ENCODE results near the gene SLC4A4. TPM values are rescaled to one million over a fixed set of nuclear protein-coding genes. Genes with fewer than 3 reads are reported as not detected.

Gene SLC4A4
- total RNA-seq, 2 experiments from 2014 or later: 0.08 to 0.14 TPM

DNA sequence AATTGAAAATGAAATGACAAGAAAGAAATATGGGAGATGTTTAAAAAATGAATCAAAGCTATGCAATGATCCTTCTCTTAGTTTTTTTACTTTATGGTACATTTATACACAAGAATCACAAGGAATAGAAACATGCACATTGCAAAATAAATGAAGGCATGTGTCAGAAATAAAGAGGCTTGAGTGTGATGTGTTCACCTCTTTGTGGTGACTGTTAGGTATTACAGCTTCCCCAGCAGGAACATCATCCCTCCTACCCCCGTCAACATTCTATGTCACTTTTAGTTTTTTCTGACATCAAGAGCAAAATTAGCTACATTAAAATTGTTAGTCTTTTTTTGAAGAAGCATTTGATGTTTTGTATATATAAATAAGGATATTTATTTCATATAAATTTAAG lies 214.8 kb downstream of the SLC4A4 start:
- DNase-seq (peak in 1 of 14 experiments; percentile 3), ATAC-seq (ENCODE audit: poor library complexity) (no peak)
- Histone ChIP-seq H3K9me3 (ENCODE audit: control insufficient read depth in 1 of 2, insufficient read depth in 1 of 2, low read length in 2 of 2) (no peaks in the 10 kb centered on the region), H3K4me1 (ENCODE audit: insufficient read depth, low read length) (no peaks in the 10 kb centered on the region), H3K27me3 (ENCODE audit: control insufficient read depth in 1 of 2, insufficient read depth in 2 of 2, low read length in 2 of 2) (no peaks in the 10 kb centered on the region), H3K36me3 (ENCODE audit: insufficient read depth, low read length) (no peaks in the 10 kb centered on the region), H3K27ac (ENCODE audit: low read depth in 1 of 2, low read length in 2 of 2) (no peak overlapping the region), H3K4me3 (ENCODE audit: low read length) (no peak overlapping the region)
- no peak overlapping the region for H3K4me3 Mint-ChIP-seq
- intact Hi-C loops (cut with DNase I, micrococcal nuclease): no loop called here
- no peaks in the 10 kb centered on the region for H3K27me3 Mint-ChIP-seq
- no peaks in the 10 kb centered on the region for H3K9me3 Mint-ChIP-seq
- no peaks in the 10 kb centered on the region for H3K36me3 Mint-ChIP-seq (ENCODE audit: low read depth)
- POLR2A ChIA-PET: no interaction called here
- CTCF ChIA-PET: no interaction called here
- no peak overlapping the region for H3K27ac Mint-ChIP-seq
- TF ChIP-seq CTCF (IDR thresholded peaks at IDR 0.05): no peak
- no peaks in the 10 kb centered on the region for H3K4me1 Mint-ChIP-seq (ENCODE audit: low read depth)

DNA sequence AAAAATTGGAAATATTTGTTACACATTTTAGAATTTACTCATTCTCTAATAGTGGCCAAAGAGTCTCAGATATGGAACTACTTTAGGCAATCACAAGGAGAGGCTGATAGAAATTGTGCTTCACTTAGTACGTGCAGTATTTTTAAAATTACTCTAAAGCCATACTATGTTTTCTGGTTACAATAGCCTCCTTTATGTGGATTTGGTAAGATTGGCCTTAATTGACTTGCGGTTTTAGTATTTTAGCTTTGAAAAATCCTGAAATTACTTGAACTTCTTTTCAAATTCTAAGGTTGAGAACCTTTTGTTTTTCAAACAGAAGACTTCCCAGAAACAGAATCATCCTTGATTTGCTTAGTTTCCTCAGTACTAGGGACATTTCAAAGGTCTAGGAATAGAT lies 215.2 kb downstream of the SLC4A4 start:
- no peak overlapping the region for H3K4me3 ChIP-seq (ENCODE audit: low read length)
- DNase-seq (no peak), ATAC-seq (ENCODE audit: poor library complexity) (no peak)
- POLR2A ChIA-PET: no interaction called here
- H3K27ac Mint-ChIP-seq: no peak overlapping the region
- no peaks in the 10 kb centered on the region for H3K9me3 Mint-ChIP-seq
- no peaks in the 10 kb centered on the region for H3K9me3 ChIP-seq (ENCODE audit: control insufficient read depth in 1 of 2, insufficient read depth in 1 of 2, low read length in 2 of 2)
- intact Hi-C loops (cut with DNase I, micrococcal nuclease): no loop called here
- no peak for TF ChIP-seq CTCF (IDR thresholded peaks at IDR 0.05)
- no peaks in the 10 kb centered on the region for H3K27me3 Mint-ChIP-seq
- no peaks in the 10 kb centered on the region for H3K36me3 ChIP-seq (ENCODE audit: insufficient read depth, low read length)
- H3K4me3 Mint-ChIP-seq: no peak overlapping the region
- no peaks in the 10 kb centered on the region for H3K4me1 ChIP-seq (ENCODE audit: insufficient read depth, low read length)
- no peak overlapping the region for H3K27ac ChIP-seq (ENCODE audit: low read depth in 1 of 2, low read length in 2 of 2)
- no peaks in the 10 kb centered on the region for H3K4me1 Mint-ChIP-seq (ENCODE audit: low read depth)
- CTCF ChIA-PET: no interaction called here
- H3K36me3 Mint-ChIP-seq (ENCODE audit: low read depth): no peaks in the 10 kb centered on the region
- no peaks in the 10 kb centered on the region for H3K27me3 ChIP-seq (ENCODE audit: control insufficient read depth in 1 of 2, insufficient read depth in 2 of 2, low read length in 2 of 2)

DNA sequence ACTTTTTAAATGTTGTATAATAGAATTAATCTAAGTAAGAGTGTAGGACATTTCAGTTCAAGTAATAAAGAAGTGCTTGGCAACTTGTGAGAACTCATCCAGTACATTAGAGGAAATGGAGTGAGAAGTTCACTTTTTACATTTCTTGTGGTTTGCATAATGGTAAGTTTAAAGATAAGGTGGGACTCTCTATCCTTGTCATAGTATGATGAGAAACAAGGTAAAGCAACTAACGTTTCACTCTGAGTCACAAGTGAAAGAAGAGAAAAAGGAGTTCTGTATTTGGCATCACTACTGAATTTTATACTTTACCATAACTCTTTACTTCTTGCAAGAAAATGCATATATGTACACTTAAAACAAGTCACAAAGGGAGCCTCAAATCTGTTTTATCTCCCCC lies 219.4 kb downstream of the SLC4A4 start:
- Histone ChIP-seq H3K27ac (ENCODE audit: low read depth in 1 of 2, low read length in 2 of 2) (no peak overlapping the region), H3K36me3 (ENCODE audit: insufficient read depth, low read length) (no peaks in the 10 kb centered on the region), H3K4me3 (ENCODE audit: low read length) (no peak overlapping the region), H3K4me1 (ENCODE audit: insufficient read depth, low read length) (no peaks in the 10 kb centered on the region), H3K27me3 (ENCODE audit: control insufficient read depth in 1 of 2, insufficient read depth in 2 of 2, low read length in 2 of 2) (no peaks in the 10 kb centered on the region), H3K9me3 (ENCODE audit: control insufficient read depth in 1 of 2, insufficient read depth in 1 of 2, low read length in 2 of 2) (no peaks in the 10 kb centered on the region)
- intact Hi-C loops (cut with DNase I, micrococcal nuclease): no loop called here
- Mint-ChIP-seq H3K9me3 (no peaks in the 10 kb centered on the region), H3K4me3 (no peak overlapping the region), H3K27ac (no peak overlapping the region), H3K4me1 (ENCODE audit: low read depth) (no peaks in the 10 kb centered on the region), H3K27me3 (no peaks in the 10 kb centered on the region), H3K36me3 (ENCODE audit: low read depth) (no peaks in the 10 kb centered on the region)
- ATAC-seq (ENCODE audit: poor library complexity) (no peak), DNase-seq (no peak)
- ChIA-PET CTCF (no interaction called here), POLR2A (no interaction called here)
- no peak for TF ChIP-seq CTCF (IDR thresholded peaks at IDR 0.05)

Data from CD4-positive, alpha-beta T cell (primary cell).